ENCODE measurements around the gene B3GALT4. TPM values are rescaled to one million over a fixed set of nuclear protein-coding genes. Genes with fewer than 3 reads are reported as not detected.
A peak's percentile ranks its signal among the peaks of the same experiment; 100 is the strongest.

The B3GALT4 gene
- total RNA-seq, 1 donor from 2014 or later = 4.6 TPM

DNA sequence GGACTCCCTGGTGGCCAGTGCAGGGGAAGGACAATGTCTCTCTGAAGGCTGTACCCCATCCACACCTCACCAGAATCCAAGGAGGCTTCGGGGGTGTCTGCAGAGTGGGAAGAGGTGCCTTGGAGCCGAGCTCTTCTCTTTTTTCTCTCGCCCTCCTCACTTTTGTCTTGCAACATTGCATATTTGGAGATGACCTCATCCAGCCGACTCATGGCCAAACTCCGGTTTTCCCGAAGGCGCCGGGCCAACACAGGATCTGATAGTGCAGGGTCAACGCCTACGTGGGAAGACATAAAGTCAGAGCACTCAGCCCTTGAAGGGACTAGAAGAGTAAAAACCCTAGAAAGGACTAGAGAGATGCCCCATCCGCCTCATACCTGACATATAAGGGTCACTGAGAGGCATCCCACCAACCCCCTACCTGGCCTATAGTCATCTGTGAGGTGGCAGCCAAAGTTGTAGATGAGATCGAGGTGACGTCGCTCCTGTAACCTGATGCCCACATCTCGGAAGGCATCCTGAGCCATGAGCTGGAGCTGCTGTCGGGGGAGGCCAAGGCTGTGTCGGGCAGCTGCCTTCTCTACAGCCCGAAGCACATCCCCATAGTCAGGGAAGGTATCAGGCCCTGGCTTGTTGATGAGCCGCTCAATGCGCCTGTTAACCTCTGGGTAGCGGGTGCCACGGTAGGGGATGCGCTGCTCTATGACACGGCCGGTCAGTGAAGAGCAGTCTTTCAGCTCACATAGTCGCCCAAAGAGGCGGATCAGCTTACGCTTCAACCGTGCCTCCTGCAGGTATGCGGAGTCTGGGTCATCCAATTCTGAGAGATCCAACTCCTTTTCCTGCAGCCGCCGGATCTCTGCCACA lies 43.6 kb downstream of the B3GALT4 start:
- no peak for DNase-seq (ENCODE audit: low spot score in 2 of 2, unreplicated experiment in 2 of 2)
- peak overlapping the region; percentile 21 for H3K27ac Mint-ChIP-seq
- peaks cover 65% of the 10 kb centered on the region for H3K4me1 Mint-ChIP-seq

DNA sequence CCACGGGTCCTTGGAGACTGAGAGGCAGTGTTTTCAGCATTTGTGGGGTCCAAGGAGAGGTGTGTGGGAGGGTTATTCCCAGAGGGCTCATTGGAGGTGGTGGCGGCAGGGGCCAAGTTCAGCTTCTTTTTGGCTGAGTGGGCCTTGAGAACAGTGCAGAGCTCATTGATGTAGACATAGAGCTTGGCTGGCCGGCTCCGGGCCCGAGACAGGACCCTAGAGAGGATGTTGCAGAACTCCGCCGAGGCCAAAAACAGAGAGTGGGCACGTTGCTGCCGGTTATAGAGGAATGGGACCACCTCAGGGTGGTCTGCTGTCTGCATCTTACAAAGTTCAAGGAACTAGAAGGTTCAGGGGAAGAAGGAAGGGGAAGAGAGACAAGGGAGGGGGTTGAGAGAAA lies 44.3 kb downstream of the B3GALT4 start:
- Mint-ChIP-seq H3K36me3 (peaks cover 19% of the 10 kb centered on the region), H3K27ac (peak overlapping the region; percentile 44), H3K9me3 (no peaks in the 10 kb centered on the region), H3K27me3 (ENCODE audit: low read depth) (no peaks in the 10 kb centered on the region), H3K4me3 (peak overlapping the region; percentile 57), H3K4me1 (peaks cover 64% of the 10 kb centered on the region)
- TF ChIP-seq, protein P1, sequence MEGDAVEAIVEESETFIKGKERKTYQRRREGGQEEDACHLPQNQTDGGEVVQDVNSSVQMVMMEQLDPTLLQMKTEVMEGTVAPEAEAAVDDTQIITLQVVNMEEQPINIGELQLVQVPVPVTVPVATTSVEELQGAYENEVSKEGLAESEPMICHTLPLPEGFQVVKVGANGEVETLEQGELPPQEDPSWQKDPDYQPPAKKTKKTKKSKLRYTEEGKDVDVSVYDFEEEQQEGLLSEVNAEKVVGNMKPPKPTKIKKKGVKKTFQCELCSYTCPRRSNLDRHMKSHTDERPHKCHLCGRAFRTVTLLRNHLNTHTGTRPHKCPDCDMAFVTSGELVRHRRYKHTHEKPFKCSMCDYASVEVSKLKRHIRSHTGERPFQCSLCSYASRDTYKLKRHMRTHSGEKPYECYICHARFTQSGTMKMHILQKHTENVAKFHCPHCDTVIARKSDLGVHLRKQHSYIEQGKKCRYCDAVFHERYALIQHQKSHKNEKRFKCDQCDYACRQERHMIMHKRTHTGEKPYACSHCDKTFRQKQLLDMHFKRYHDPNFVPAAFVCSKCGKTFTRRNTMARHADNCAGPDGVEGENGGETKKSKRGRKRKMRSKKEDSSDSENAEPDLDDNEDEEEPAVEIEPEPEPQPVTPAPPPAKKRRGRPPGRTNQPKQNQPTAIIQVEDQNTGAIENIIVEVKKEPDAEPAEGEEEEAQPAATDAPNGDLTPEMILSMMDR (IDR thresholded peaks at IDR 0.05; ENCODE audit: unreplicated experiment) = no peak
- no peak for DNase-seq (ENCODE audit: low spot score in 2 of 2, unreplicated experiment in 2 of 2)

More for the DNA sequence above, 43.6 kb downstream of the B3GALT4 start:
- Mint-ChIP-seq H3K27me3 (ENCODE audit: low read depth) (no peaks in the 10 kb centered on the region), H3K36me3 (peaks cover 21% of the 10 kb centered on the region), H3K4me3 (peak overlapping the region; percentile 57), H3K9me3 (no peaks in the 10 kb centered on the region)
- TF ChIP-seq, protein P1 (IDR thresholded peaks at IDR 0.05; ENCODE audit: unreplicated experiment) = no peak

GRCh38 chr6:33323623-33323948 lies 46.7 kb downstream of the B3GALT4 start:
- no peak for DNase-seq (ENCODE audit: low spot score in 2 of 2, unreplicated experiment in 2 of 2)
- no peaks in the 10 kb centered on the region for H3K27me3 Mint-ChIP-seq (ENCODE audit: low read depth)
- peak overlapping the region; percentile 90 for H3K4me3 Mint-ChIP-seq
- peak overlapping the region; percentile 97 for H3K27ac Mint-ChIP-seq
- TF ChIP-seq, protein P1 (IDR thresholded peaks at IDR 0.05; ENCODE audit: unreplicated experiment) = no peak
- H3K36me3 Mint-ChIP-seq = peaks cover 18% of the 10 kb centered on the region
- no peaks in the 10 kb centered on the region for H3K9me3 Mint-ChIP-seq
- peaks cover 46% of the 10 kb centered on the region for H3K4me1 Mint-ChIP-seq

- Mint-ChIP-seq H3K27me3 (ENCODE audit: low read depth) (no peaks in the 10 kb centered on the region), H3K4me1 (peaks cover 42% of the 10 kb centered on the region), H3K4me3 (peak overlapping the region; percentile 90), H3K9me3 (no peaks in the 10 kb centered on the region), H3K36me3 (peaks cover 14% of the 10 kb centered on the region), H3K27ac (no peak overlapping the region)
- TF ChIP-seq, protein P1 (IDR thresholded peaks at IDR 0.05; ENCODE audit: unreplicated experiment) = no peak
- DNase-seq (ENCODE audit: low spot score in 2 of 2, unreplicated experiment in 2 of 2) = no peak
Measured at GRCh38 chr6:33324125-33324524, 47.2 kb downstream of the B3GALT4 start.

Small RNA genes lying within 50 kb of the gene (microRNA-seq; reads per million reads assigned to microRNA genes)
- gene MIR6834 (not detected), gene MIR6873 (not detected)

Other genes with a start within 250 kb of the B3GALT4 start
- gene HLA-DPA1, start 203.5 kb upstream of the B3GALT4 start, total RNA-seq = 2.0 to 2.2 TPM (median 2.0 TPM) in 3 replicates
- gene HLA-DPB1, start 201.1 kb upstream of the B3GALT4 start, total RNA-seq = 12.0 to 12.7 TPM (median 12.0 TPM) in 3 replicates
- 12.6 to 14.4 TPM (median 14.2 TPM) in 3 replicates for gene COL11A2, start 84.7 kb upstream of the B3GALT4 start, total RNA-seq
- 67.6 to 70.4 TPM (median 70.3 TPM) in 3 replicates for gene RXRB, start 76.5 kb upstream of the B3GALT4 start, total RNA-seq
- 138 to 140 TPM (median 140 TPM) in 3 replicates for gene SLC39A7, start 76.3 kb upstream of the B3GALT4 start, total RNA-seq
- 15.0 to 15.3 TPM (median 15.1 TPM) in 3 replicates for gene HSD17B8, start 72.5 kb upstream of the B3GALT4 start, total RNA-seq
- gene RING1, start 68.6 kb upstream of the B3GALT4 start, total RNA-seq = 55.8 to 59.0 TPM (median 56.0 TPM) in 3 replicates
- gene VPS52, start 5.2 kb upstream of the B3GALT4 start, total RNA-seq = 67.2 to 69.8 TPM (median 69.6 TPM) in 3 replicates
- 2,626 to 2,771 TPM (median 2,750 TPM) in 3 replicates for gene RPS18, start 5.0 kb upstream of the B3GALT4 start, total RNA-seq
- gene WDR46, start 12.1 kb downstream of the B3GALT4 start, total RNA-seq = 46.2 to 53.6 TPM (median 52.0 TPM) in 3 replicates
- 38.7 to 43.0 TPM (median 39.9 TPM) in 3 replicates for gene PFDN6, start 12.5 kb downstream of the B3GALT4 start, total RNA-seq
- gene RGL2, start 21.8 kb downstream of the B3GALT4 start, total RNA-seq = 108 to 113 TPM (median 112 TPM) in 3 replicates
- 62.8 to 68.3 TPM (median 64.4 TPM) in 3 replicates for gene TAPBP, start 37.0 kb downstream of the B3GALT4 start, total RNA-seq
- 33.2 to 36.0 TPM (median 35.8 TPM) in 3 replicates for gene ZBTB22, start 40.6 kb downstream of the B3GALT4 start, total RNA-seq
- gene DAXX, start 45.8 kb downstream of the B3GALT4 start, total RNA-seq = 31.9 to 33.2 TPM (median 33.1 TPM) in 3 replicates
- gene KIFC1, start 114.7 kb downstream of the B3GALT4 start, total RNA-seq = 30.1 to 31.3 TPM (median 30.3 TPM) in 3 replicates
- gene PHF1, start 133.9 kb downstream of the B3GALT4 start, total RNA-seq = 61.0 to 63.6 TPM (median 63.0 TPM) in 3 replicates
- 238 to 239 TPM (median 239 TPM) in 3 replicates for gene CUTA, start 141.0 kb downstream of the B3GALT4 start, total RNA-seq
- 57.7 to 66.1 TPM (median 65.1 TPM) in 3 replicates for gene SYNGAP1, start 142.9 kb downstream of the B3GALT4 start, total RNA-seq
- 9.6 to 10.2 TPM (median 10.0 TPM) in 3 replicates for gene ZBTB9, start 177.5 kb downstream of the B3GALT4 start, total RNA-seq

Data from mesothelial cell of epicardium (in vitro differentiated cells).